SIG-M5 treated with dmso at 0.1 percent for 504 hours (cell line): ENCODE data around the gene DYRK1B.
A peak's percentile ranks its signal among the peaks of the same experiment; 100 is the strongest.
"Not testable (repeated sequence)": the region's sequence is repeated elsewhere in the genome, so short reads cannot be mapped to it uniquely, and the experiment has no call there.

Experiments used
- DNase-seq: peaks from one replicate; lab custom pipeline; 2025; ENCODE audit not compliant: unreplicated experiment; lab: John Stamatoyannopoulos, UW

DYRK1B gene

DNA sequence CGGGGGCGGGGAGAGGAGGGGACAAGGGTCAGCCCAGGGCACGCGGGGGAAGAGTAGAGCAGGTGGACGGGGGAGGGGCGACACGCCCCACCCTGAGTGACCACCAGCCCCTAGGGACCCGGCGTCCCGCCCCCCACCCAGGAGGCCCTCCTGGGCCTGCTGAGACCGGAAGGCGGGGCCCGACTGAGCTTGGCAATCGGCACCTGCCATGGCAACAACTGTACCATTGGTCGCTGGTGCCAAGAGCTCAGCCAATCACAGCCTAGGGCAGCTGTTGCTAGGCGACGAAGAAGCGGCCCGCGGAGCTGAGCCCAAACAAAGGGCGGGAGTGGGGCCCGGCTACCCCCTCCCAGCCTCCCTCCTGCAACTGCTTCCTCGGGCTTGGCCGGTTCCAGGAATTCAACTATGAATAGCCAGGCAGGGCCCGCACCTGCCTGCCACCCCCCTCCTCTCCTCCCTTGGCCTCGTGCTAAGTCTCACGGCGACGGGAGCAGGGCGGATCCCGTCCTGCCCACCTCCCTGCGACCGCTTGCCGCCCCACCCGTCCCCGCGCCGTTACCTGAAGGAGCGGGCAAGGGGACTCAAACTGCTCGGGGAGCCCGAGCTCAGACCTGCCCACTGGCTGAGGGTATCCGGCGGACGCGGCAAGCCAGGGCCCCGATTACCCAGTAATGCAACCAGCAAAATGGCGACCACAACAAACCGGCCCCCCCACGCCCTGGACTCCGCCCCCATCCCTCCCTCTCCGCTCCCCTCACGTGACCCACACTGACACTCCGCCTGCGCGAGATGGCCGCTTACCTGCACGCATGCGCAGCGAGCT is at the start of gene DYRK1B:
Gene DYRK1B (minus strand): TSS at position 699 of the 823 bp plus-strand sequence. CDS start 2,295 bp downstream, outside the sequence.
- DNase-seq = peak; percentile 68

- DNase-seq = not testable (repeated sequence)
Observed at GRCh38 chr19:39882645-39883044, 48.7 kb upstream of the DYRK1B start.

- peak; percentile 28 for DNase-seq
Observed at GRCh38 chr19:39881495-39882110, 47.6 kb upstream of the DYRK1B start.

DNA sequence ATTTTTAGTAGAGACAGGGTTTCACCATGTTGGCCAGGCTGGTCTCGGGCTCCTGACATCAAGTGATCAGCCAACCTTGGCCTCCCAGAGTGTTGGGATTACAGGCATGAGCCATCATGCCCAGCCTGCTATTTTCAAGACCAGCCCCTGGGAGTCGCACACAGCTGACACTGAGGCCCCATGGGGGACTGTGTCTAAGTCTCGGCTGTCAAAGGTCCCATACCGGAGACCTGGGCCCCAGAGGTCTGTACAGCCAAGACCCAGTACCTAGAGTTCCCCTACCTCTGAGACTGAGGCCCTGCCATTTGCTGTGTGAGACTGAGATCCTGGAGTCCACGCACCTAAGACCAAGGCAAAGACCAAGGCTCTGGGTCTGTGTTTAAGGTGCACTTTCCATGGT is 46.3 kb upstream of the DYRK1B start:
- not testable (repeated sequence) for DNase-seq

DNA sequence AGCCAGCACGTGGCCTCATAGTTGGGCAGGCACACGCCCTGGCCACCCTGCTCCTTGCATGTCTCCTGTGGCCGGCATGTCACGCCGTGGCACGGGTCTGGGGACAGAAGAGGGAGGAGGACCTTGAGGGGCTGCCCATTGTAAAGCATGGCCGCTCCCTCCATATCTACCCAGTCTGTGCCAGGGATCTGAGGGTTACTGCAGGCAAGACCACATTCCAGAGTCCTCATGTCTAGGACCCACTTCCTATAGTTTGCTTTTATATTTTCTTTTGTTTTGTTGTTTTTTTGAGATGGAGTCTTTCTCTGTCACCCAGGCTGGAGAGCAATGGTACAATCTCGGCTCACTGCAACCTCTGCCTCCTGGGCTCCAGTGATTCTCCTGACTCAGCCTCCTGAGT is 45.8 kb upstream of the DYRK1B start:
- not testable (repeated sequence) for DNase-seq

- not testable (repeated sequence) for DNase-seq
Observed at GRCh38 chr19:39878866-39879265, 44.9 kb upstream of the DYRK1B start.

DNA sequence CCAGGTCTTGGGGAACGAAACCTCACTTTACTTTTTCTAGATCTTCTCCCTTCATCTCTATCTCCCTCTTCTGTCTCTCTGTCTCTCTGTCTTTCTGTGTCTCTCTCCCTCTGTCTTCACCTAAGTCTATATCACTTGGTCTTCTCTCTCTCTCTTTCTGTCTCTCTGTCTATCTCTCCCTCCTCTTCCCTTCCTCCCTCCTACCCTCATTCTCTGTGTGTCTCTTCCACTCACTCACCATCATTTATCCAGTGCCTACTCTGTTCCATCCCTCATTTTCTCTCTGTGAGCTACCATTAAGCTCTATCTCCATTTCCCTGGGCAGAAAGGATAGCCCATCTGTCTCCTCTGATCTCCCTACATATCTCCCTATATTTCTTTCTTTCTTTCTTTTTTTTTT is 44.4 kb upstream of the DYRK1B start:
- DNase-seq = no peak

GRCh38 chr19:39877982-39878381 is 44.0 kb upstream of the DYRK1B start:
- not testable (repeated sequence) for DNase-seq

GRCh38 chr19:39877488-39877887 is 43.5 kb upstream of the DYRK1B start:
- not testable (repeated sequence) for DNase-seq

- DNase-seq = not testable (repeated sequence)
Observed at GRCh38 chr19:39876486-39876885, 42.5 kb upstream of the DYRK1B start.

GRCh38 chr19:39875401-39875864 is 41.5 kb upstream of the DYRK1B start:
- not testable (repeated sequence) for DNase-seq

DNA sequence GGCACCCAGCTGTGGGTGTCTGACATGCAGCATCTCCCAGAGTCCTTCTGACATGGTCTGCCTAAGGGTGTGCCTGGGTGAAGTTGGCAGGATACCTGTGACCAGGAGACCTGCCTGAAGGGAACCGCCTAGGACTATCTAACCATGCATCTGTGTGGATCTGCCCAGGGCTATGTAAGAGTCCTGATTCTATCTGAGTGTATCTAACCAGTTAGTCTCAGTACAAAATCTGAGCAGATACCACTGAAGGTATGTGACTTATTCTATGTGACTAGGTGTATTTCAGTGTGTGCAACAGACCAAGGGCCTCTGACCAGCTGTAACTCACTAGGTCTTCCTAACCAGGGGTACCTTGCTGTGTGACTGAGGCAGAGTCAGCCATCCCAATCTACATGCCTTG is 40.4 kb upstream of the DYRK1B start:
- no peak for DNase-seq

DNA sequence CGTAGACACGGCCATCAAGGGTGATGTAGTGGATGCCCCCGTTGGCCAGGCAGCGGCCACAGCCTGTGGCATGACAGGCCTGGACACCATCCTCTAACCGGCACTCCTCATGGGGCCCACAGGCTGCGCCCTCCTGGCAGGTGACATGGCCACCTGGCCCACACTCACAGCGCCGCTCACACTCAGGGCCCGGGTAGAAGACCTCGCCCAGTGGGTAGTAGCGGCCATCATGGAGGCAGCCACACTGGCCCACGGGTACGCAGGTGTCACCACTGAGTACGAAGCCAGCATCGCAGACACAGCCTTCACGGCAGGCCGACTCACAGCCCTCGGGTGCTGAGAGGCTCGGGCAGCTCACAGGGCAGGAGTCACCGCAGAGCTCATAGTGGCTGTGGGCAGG is 39.4 kb upstream of the DYRK1B start:
- DNase-seq = no peak

DNA sequence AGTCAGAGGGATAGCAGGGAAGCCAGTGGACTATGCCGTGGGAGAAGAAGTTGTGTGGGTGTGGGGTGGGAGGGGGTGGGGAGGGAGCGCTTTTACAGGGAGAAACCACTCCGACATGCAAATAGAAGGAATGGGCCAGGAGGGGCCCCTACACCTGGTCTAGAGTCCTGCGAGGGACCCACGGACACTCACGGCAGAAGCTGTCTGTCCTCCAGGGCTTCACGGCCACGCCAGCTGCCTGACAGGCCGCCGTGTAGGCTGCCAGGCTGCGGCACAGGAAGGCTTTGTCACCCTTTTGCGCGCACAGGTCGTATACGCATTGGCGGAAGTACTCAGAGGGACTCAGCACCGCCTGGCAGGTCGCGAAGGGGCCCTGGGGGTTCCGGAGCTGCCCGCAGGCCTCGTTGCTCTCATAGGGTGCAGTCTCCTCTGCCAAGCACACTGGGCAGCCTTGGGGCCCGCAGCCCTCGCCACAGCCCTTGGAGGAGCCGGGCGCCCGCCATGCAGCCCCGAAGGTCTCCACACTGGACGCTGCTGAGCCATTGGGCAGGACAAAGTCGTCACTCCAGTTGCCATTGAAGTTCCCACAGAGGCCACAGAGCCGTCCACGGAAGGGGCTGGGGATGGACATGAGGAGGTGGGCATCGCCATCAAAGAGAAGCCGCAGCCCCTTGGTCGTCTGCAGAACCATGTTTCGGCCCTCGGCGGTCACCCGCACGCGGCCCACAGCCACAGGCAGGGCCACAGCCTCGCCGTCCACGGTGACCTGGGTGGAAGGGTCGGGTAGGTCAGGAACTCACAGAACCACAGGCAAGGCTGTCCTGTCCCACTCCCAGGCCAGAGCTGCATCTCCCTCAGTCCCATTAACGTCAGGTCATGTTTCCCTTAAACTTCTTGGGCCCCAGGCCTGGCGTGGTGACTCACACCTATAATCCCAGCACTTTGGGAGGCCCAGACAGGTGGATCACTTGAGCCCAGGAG is 38.2 kb upstream of the DYRK1B start:
- DNase-seq = no peak

- DNase-seq = no peak
Observed at GRCh38 chr19:39871362-39871761, 37.4 kb upstream of the DYRK1B start.

- no peak for DNase-seq
Observed at GRCh38 chr19:39870171-39870971, 36.4 kb upstream of the DYRK1B start.

- DNase-seq = no peak
Observed at GRCh38 chr19:39867952-39868351, 34.0 kb upstream of the DYRK1B start.

DNA sequence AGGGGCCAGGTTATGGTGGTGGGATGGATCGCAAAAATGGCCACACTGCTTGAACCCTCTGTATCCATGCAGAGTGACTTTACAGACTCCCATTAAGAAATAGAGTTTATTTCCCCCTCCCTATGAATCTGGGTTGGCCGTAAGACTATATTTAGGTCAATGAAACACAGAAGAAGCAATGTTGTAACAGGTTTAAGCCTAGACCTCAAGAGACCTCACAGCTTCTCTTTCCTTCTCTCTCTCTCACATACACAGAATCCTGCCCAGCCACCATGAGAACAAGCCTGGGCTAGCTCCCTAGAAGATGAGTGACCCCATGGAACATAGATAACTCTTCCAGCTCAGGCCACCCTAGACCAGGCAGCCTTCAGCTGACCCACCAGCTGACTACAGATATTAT is 33.2 kb upstream of the DYRK1B start:
- DNase-seq = peak; percentile 59

DNA sequence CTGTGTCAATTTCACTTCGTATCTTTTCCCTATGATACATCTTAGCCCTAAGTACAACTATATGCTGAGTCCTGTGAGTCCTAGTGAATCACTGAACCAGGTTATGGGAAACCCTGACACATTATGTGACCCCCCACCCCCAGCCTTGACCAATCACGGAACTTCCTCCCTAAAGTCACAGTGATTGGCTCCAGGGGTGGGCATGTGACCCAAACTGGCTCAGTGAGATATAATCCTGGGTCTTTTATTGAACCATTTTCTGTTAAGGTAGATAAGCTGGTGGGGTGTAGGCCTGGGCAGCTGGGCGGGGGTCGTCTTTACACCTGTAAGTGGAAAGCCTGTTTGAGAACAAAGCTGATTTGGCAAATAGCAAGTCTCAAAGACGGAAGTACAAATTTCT is 32.0 kb upstream of the DYRK1B start:
- DNase-seq = no peak

DNA sequence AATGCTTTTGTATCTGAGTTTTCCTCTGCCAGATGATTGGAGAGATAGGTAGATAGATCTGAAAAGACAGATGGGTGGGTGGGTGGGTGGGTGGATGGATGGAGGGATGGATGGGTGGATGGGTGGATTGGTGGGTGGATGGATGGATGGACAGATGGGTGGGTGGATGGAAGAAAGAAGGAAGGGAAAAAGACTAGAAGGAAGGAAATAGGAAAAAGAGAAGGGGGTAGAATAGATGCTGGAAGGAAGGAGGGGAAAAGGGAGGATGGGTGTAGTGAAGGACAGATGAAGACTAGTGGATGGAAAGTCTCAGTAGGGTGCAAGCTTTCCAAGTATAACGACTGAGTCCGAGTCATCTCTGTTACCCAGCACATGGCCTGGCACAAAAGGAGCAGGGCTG is 31.2 kb upstream of the DYRK1B start:
- DNase-seq = no peak
